ENCODE data around the gene ST3GAL6.

The ST3GAL6 gene

GRCh38 chr3:98777286-98777685 lies 14.1 kb downstream of the ST3GAL6 start:
- DNase-seq (ENCODE audit: low spot score): no peak

- no peak for DNase-seq (ENCODE audit: low spot score)
Measured at GRCh38 chr3:98777801-98778220, 14.7 kb downstream of the ST3GAL6 start.

GRCh38 chr3:98778383-98778782 lies 15.2 kb downstream of the ST3GAL6 start:
- no peak for DNase-seq (ENCODE audit: low spot score)

- no peak for DNase-seq (ENCODE audit: low spot score)
Measured at GRCh38 chr3:98778852-98779413, 15.8 kb downstream of the ST3GAL6 start.

- no peak for DNase-seq (ENCODE audit: low spot score)
Measured at GRCh38 chr3:98779541-98780335, 16.6 kb downstream of the ST3GAL6 start.

GRCh38 chr3:98780343-98780742 lies 17.2 kb downstream of the ST3GAL6 start:
- DNase-seq (ENCODE audit: low spot score): no peak

- no peak for DNase-seq (ENCODE audit: low spot score)
Measured at GRCh38 chr3:98782824-98783500, 19.8 kb downstream of the ST3GAL6 start.

GRCh38 chr3:98784042-98784441 lies 20.9 kb downstream of the ST3GAL6 start:
- no peak for DNase-seq (ENCODE audit: low spot score)

- no peak for DNase-seq (ENCODE audit: low spot score)
Measured at GRCh38 chr3:98784666-98785600, 21.8 kb downstream of the ST3GAL6 start.

- DNase-seq (ENCODE audit: low spot score): no peak
Measured at GRCh38 chr3:98786364-98787006, 23.3 kb downstream of the ST3GAL6 start.

GRCh38 chr3:98787181-98787580 lies 24.0 kb downstream of the ST3GAL6 start:
- no peak for DNase-seq (ENCODE audit: low spot score)

GRCh38 chr3:98788651-98789050 lies 25.5 kb downstream of the ST3GAL6 start:
- DNase-seq (ENCODE audit: low spot score): no peak

GRCh38 chr3:98791341-98792325 lies 28.5 kb downstream of the ST3GAL6 start:
- DNase-seq (ENCODE audit: low spot score): no peak

GRCh38 chr3:98793971-98794370 lies 30.8 kb downstream of the ST3GAL6 start:
- no peak for DNase-seq (ENCODE audit: low spot score)

- DNase-seq (ENCODE audit: low spot score): no peak
Measured at GRCh38 chr3:98796334-98796733, 33.2 kb downstream of the ST3GAL6 start.

GRCh38 chr3:98797905-98798304 lies 34.8 kb downstream of the ST3GAL6 start:
- DNase-seq (ENCODE audit: low spot score): no peak

- no peak for DNase-seq (ENCODE audit: low spot score)
Measured at GRCh38 chr3:98798820-98799219, 35.7 kb downstream of the ST3GAL6 start.

GRCh38 chr3:98799479-98799878 lies 36.3 kb downstream of the ST3GAL6 start:
- no peak for DNase-seq (ENCODE audit: low spot score)

GRCh38 chr3:98800401-98800800 lies 37.3 kb downstream of the ST3GAL6 start:
- no peak for DNase-seq (ENCODE audit: low spot score)

GRCh38 chr3:98801043-98801747 lies 38.1 kb downstream of the ST3GAL6 start:
- DNase-seq (ENCODE audit: low spot score): no peak

All from germinal center (tissue), 1 donor.